A549 (cell line): ENCODE data around the gene HS3ST1.

Source experiments
- CTCF ChIP-seq: fragments of >200 bp; sonication (Bioruptor Twin); formaldehyde crosslinking; IDR thresholded peaks from 3 replicates; pipeline ENCODE4 v1.5.1; 2016
- EHMT2 ChIP-seq: fragments of 200-600 bp; sonication (generic); IDR thresholded peaks from 2 replicates; pipeline ENCODE4 v1.6.1; 2016; ENCODE audit warnings: antibody characterized with exemption, low read depth, mild to moderate bottlenecking, moderate library complexity
- EP300 ChIP-seq, 2 experiments: fragments of >200 bp; sonication (Bioruptor Twin); formaldehyde crosslinking; IDR thresholded peaks; 2 replicates in 1 of 2; 3 replicates in 1 of 2; pipeline ENCODE4 v1.6.1; 2016 to 2017
- HMGXB4 ChIP-seq: fragments of 250-450 bp; sonication (Bioruptor Pico); IDR thresholded peaks from 2 replicates; pipeline ENCODE4 v1.5.0; 2021; ENCODE audit warnings: mild to moderate bottlenecking, moderate library complexity, borderline replicate concordance
- JUNB ChIP-seq: fragments of >200 bp; sonication (Bioruptor Twin); formaldehyde crosslinking; IDR thresholded peaks from 2 replicates; pipeline ENCODE4 v1.6.1; 2016
- MAX ChIP-seq: IDR thresholded peaks from 2 replicates; pipeline ENCODE4 v1.6.1; 2012
- POLR2A ChIP-seq: IDR thresholded peaks from 2 replicates; pipeline ENCODE4 v1.6.1; 2012; ENCODE audit warnings: mild to moderate bottlenecking, low read length
- RAD21 ChIP-seq, 2 experiments: fragments of >200 bp in 1 of 2; sonication (Bioruptor Twin) in 1 of 2; formaldehyde crosslinking in 1 of 2; IDR thresholded peaks in 1 of 2; conservative IDR thresholded peaks in 1 of 2; 2 replicates in 1 of 2; 3 replicates in 1 of 2; pipeline ENCODE4 v1.6.1; 2012 to 2018; ENCODE audit warnings: inconsistent platforms in 1 of 2
- REST ChIP-seq: fragments of 200-600 bp; sonication (generic); IDR thresholded peaks from 2 replicates; pipeline ENCODE4 v1.6.1; 2016; ENCODE audit warnings: antibody characterized with exemption, mild to moderate bottlenecking, moderate library complexity

- no peak for TF ChIP-seq EP300 (IDR thresholded peaks at IDR 0.05)
- no peak for TF ChIP-seq EHMT2
- TF ChIP-seq RAD21 (conservative IDR thresholded peaks at IDR 0.05 in 1 of 2, IDR thresholded peaks at IDR 0.05 in 1 of 2) = no peak
- TF ChIP-seq MAX = no peak
- TF ChIP-seq JUNB = no peak
- TF ChIP-seq CTCF = no peak
- no peak for TF ChIP-seq HMGXB4
- TF ChIP-seq REST = no peak
- TF ChIP-seq POLR2A = no peak
Observed at GRCh38 chr4:11469650-11470437, 41.1 kb upstream of the HS3ST1 start.
